HPDE6-E6E7 (cell line): Measurements from ENCODE around the gene CALN1.

ENCODE experiments used
- DNase-seq: peaks from one replicate; pipeline ENCODE4 v3.0.0; 2011; ENCODE audit warnings: missing footprints; ENCODE audit errors: extremely low spot score

The CALN1 gene

DNA sequence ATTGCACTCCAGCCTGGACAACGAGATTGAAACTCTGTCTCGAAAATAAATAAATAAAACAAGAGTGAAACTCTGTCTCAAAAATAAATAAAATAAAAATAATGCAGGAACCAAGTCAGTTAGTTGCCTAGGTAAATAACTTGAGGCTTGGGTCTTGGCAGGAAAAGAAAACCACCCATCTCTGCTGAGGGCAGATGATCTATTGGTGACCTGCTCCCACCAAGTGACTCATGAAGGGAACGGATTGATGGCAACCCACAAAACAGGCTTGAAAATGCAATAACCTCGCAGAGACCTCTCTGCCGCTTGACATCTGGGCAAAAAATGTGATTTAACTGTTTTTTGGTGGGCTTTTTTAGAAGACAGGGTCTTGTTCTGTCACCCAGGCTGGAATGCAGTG lies 86.6 kb downstream of the CALN1 start:
- DNase-seq = no peak

DNA sequence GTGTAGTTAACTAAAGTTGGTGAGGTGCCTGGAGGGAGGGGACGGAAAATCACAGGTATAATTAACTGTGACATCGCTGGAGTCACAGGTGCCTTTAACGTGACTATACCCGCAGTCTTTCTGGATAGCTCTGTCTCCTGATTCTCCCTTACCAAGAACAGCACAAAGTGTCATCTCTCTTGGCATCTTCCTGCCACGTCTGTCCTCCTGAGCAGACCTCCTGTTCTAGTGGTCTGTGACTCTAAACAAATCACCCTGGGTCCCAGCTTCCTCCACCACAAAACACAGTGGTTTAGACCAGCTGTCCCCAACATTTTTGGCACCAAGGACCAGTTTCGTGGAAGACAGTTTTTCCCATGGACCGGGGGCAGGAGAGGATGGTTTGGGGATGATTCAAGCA lies 90.5 kb downstream of the CALN1 start:
- no peak for DNase-seq

DNA sequence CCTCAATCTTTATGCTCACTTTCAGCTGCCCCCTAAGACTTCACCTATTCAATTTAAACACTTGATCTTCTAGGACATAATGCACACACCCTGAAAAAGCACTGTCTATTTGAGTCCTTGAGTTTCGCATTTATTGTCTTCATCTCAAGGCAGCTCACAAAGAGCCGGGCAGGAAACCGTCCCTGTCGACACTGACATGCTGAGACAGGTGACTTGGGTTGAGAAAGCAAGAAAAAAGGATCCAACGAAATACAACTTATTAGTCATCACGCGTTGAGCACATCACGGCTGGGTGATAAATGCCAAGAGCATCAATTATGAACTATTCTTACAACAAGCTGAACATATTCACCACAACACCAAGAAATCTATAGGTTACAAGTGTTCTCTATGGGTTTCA lies 91.1 kb downstream of the CALN1 start:
- DNase-seq = no peak

DNA sequence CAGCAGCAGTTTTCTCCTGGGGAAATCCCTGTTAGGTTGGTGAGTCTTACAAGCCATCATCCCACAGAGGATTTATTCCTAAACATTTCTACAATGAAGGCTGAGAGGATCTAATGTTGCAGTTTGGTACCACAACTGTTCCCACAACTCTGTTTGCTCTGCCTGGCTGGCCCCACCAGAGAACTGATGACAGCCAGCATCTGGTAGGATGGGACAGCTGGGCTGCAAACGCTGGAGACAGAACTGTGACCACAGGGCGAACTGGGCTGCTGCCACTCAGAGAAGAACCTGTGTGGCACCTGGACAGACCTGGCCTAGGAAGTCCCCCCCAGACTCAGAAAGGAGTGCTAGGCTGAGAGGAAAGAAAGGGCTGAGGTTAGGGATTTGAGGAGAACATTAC lies 94.8 kb downstream of the CALN1 start:
- DNase-seq = no peak

DNA sequence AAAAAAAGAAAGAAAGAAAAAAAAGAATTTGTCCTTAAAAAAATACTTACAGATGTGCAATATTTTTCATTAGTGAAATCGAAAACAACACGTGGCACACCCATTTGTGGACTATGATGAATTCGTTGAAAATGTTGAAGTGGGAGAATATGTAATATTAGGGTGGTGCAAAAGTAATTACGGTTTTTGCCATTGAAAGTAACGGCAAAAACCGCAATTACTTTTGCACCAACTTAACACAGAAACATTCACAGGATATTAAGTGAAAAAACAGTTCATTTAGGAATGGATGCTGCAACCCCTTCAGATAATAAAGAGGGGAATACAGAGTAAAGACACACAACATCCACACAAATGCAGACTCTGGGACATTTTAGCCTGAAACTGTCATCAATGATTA lies 96.0 kb downstream of the CALN1 start:
- no peak for DNase-seq

DNA sequence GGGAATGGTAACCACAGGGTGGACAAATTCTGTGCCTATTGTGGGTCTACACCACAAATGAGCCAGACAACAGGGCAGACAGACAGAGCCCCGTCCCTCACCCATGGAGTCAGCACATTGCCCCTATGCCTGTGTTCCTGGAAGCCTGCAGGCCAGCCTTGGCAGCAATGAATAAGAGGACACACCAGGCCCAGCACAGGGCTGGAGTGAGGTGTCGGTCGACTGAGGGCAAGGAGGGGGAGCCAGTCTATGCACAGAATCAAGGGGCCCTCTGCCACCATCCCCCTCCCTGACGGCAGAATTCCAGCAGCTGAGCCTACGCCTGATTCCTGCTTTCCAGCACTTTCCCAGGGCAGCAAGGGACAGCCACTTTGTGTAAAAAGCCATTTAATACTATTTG lies 98.2 kb downstream of the CALN1 start:
- no peak for DNase-seq

DNA sequence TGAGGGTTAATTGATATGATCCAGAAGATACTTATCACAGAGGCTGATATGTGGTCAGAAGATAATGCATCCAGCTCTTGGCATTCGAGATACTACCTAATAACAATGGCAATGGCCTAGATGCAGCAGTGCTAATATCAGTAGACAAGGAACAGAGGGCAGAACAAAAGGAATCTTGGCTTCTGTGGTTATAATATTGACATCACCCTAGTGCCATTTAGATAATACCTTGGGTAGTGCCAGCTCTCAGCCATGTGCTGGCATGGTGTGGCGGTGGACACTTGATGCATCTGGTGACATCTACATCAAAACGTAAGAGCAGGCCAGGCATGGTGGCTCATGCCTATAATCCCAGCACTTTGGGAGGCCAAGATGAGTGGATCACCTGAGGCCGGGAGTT lies 101.8 kb downstream of the CALN1 start:
- no peak for DNase-seq

DNA sequence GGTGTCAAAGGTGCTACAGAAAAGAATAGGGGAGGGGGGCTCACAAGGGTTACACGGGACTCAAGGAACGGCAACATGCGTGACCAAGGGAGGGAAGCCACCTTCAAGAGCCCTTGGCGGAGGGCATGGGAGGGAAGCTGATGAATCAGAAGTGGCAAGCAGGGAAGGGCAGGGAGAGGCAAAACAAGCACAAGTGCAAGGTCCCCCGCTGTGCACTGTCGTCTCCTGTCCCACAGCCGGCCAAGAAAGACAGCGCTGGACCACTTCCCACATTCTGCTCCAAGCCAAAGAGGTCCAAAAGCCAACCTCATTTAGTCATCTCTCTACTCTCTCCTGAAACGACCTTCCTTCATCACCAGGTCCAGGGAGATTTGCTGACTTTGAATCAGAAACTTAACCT lies 102.7 kb downstream of the CALN1 start:
- no peak for DNase-seq

DNA sequence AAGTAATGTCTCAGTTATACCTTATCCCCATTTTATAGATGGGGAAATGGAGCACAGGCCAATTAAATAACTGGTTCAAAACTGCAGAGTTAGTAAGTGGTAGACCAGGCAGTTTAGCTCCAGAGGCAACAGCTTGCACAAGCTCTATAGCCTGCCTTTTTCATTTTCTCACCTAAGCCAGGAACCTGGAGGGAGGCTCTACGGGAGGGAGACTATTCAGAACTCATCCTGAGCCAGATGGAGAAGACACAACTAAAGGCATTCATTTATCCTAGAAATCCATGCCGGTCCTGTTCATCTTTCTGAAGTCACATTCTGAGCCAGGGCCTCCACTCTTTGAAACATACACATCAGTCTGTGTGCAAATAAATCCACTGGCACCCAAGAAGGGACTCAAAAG lies 103.2 kb downstream of the CALN1 start:
- no peak for DNase-seq

DNA sequence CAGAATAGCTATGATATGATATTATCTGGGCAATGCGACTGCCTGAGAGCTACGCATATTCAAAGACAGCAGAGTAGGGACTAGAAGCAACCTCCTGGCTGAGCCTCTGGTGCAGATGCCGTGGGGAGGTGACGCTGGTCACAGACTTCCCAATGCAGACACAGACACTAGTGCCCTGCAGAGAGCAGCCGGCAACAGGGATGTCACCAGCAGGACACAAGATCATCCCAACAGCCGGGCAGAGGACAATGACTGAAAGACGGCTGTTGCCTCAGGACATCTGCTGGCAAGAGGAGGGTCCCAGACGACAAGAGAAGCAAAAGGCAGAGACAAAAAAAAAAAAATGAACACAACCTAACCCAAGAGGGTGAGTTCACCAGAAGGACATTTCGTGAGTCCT lies 104.6 kb downstream of the CALN1 start:
- DNase-seq = no peak

DNA sequence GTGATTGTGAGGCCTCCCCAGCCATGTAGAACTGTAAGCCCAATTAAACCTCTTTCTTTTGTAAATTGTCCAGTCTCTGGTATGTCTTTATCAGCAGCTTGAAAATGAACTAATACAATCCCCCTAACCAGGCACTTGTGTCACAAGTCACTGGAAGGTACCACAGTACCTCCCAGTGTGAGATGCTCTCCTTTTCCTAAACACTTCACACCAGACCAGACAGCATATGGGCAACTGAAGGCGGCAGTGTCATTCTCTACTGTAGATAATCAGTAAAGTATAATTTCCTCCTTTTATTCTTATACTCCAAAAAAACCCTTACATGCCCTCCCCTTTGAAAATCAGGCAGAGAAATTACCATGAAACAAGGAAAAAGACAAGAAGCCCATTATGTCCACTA lies 113.2 kb downstream of the CALN1 start:
- DNase-seq = no peak

DNA sequence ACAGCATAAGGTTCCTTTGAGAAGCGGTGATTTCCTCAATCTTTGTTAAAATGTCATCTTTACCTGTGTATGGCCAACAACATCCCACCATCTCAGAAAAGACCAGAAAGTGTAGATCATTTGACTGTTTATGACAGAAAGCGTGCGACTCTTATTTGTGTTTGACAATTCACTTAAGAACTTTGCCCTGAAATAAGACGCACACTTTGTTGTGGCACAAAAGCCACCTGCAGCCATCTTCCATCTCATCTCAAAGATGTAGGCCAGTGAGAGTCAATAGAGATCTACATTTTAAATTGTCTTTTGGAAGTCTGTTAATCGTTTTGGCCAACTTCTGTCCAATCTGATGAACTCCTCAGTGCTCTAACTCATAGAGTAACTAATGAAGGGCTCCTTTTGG lies 114.0 kb downstream of the CALN1 start:
- DNase-seq = no peak

DNA sequence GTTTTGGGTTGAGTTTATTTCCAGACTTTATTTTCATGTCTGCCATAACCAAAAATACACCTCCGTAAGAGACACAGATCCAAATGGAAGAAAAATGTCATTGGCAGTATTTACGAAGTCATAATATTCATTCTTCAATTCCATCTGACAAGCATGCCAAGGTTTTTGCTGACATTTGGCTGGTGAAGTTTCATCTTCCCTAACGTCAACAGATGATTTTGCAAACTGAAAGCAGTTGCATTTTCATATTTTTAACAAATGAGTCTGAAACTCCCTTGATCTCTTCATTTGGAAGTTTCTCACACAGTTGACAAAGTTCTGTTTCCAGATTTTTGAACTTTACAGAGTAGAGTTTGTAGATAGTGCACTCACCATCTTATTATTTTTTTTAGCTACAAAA lies 114.5 kb downstream of the CALN1 start:
- DNase-seq = no peak

DNA sequence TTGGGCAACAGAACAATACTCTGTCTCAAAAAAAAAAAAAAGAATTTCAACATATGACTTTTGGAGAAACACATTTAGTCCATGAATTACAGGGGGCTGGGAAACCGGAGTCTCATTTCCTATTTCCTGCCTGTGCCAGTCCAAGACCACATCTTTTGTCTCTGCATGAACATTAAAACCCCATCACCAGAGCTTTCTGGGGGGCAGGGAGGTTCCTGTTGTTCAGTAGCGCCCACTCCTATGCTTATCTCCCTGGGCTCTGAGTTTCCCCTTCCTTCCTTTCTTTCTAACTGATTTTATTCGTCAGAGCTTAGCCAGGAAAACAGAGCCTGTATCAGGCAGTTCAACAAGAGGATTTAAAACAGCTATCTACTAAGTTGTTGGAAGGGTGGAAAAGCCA lies 119.3 kb downstream of the CALN1 start:
- no peak for DNase-seq

DNA sequence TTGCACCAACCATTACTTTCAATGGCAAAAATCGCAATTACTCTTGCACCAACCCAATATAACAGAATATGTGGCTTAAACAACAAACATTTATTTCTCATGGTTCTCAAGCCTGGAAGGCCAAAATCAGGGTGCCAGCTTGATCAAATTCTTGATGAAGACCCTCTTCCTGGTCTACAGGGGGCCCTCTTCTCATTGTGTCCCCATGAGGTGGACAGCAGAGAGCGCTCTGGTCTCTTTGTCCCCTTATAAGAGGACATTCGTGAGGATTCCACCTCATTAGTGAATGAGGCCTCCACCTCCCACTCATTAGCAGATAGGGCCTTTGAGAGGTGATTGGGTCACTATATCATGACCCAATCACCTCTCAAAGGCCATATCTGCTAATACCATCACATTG lies 120.0 kb downstream of the CALN1 start:
- DNase-seq = no peak

DNA sequence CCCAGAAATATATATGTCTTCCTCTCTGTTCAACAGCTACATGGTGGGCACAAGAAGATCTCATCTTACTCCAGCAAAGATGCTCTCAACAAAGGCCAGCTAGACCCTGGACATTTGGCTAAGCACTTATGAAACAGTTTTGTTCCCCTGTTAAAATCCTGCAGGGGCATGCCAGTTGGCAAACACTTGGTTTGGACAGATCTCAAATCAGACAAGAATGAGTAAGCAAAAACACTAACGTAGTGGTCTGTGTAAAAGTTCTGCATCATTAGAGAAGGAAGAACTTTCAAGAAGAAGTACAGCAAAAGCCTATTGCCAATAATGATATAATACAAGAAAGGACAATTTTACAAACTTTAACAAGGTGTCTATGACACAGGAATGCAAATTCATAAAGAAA lies 125.6 kb downstream of the CALN1 start:
- DNase-seq = no peak

DNA sequence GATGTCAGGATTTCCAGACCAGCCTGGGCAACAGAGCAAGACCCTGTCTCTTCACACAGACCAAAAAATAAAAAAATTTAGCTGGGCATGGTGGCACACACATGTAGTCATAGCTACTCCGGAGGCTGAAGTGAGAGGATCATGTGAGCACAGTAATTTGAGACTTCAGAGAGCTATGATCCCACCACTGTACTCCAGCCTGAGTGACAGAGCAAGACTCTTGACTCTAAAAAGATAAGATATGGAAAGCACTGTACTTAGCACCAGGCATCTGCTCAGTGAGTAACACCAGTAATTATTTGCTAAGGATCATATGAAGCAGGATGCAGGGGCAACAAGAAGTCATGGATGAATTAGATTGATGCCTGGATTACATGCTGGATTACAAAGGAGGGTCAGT lies 128.8 kb downstream of the CALN1 start:
- DNase-seq = no peak

DNA sequence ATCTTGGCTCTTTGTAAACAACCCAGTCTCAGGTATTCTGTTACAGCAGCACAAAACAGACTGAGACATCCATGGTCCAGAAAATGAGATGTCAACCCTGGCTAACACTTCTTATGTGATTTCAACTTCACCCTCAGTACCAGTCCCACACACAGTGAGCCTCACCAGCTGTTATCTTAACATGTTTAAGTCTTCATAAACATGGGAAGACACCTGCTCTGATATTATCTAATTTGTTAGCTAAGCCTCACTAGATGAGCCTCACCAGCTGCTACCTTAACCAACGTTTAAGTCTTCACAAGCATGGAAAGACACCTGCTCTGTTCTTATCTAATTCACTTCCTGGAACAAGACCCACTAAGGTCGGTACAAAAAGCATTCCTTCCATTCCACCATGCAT lies 130.8 kb downstream of the CALN1 start:
- DNase-seq = no peak

DNA sequence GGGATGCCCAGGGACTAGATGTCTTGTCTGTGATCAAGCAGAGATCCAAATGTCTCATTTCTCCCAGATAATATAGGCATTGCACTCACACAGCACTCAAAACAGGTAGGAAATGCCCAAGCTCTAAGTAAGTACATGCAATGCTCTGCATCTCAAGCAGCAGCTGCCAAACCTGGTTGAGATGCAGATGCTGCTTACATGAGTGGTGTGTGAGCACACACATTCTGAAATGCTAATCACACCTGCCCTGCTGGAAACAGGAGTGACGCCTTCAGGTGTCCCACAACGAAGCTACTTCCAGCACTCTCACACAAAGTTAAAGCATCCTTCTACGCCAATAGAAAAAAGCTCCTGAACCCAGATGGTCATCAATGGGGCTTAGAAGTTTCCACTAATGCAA lies 132.9 kb downstream of the CALN1 start:
- no peak for DNase-seq

DNA sequence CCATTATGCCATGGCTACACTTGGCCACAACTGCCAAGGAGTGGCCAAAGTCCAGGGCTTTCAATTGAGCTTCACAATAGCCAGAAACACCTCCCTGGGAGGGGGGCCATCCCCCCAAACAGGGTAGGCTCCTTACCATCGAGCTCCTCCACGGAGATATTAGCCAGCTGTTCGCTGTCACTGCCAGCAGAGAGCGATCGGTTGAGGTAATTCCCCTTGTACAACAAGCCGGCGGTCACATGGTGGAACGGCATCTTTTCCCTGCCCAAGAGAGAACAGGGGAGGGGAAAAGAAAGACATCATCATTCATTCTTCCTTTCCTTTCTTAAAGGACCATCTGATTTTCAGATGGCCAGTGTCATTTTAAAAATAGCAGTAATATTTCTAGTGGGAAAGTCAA lies 133.6 kb downstream of the CALN1 start:
- no peak for DNase-seq

DNA sequence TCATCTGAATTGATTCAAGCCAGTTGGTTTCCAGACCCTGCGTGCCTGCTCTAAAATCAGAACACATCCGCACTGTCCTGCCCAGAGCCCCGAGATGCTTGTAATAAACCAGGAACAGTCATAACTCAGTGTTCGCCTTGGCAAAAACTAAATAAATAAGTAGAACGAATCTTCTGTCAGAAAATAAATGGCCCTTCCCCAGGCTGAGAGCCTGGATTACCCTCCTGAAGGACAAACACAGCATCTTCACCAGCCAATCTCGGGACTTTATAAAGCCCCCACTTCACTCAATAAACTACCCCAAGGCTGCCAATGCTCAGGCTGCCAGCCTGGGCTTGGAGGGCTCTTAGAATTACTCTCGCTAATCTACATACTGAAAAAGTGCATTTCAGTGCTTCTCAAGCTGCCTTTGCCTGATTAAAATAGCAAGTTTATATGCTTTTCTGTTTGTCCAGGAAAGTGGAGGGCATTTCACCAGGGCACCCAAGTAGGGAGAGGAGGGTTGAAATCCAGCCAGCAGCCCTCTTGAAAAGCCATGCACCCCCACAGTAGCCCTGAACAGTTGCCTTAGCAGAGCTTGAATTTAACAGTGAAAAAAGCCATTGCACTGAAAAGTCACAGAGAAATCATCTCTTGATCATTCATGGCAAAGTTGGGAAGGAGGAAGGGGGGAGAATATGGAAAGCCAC lies 136.6 kb downstream of the CALN1 start:
- no peak for DNase-seq

DNA sequence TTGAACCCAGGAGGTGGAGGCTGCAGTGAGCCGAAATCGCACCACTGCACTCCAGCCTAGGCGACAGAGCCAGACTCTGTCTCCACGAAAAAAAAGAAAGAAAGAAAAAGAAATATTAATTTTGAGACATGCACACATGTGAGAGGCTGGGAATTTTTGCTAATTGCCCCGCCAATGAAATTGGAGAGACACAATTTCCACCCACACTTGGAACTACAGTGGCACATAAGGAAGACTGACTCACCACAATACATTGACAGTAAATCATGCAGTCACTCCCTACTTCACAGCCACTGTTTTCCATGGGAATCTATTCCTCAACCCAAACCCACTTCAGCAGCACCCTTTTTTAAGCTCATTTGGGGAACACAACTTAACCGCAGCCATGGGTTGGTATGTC lies 139.7 kb downstream of the CALN1 start:
- DNase-seq = no peak

DNA sequence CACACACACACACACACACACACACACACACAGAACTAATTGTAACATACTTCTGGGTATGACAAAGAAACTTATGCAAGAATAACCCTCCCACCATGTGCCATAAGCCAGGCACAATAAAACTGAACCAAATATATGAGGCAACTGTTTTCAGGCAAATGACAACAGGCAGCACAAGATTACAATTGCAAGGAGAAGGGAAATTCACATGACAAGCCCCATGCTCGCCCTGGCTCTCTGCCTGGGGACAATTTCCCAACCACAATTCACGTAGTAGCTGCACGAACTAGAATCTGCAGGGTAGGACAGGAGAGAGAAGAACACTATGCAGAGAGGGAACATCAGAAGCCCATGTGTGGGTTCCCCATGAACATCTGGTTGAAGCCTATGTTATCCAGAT lies 143.3 kb downstream of the CALN1 start:
- no peak for DNase-seq

DNA sequence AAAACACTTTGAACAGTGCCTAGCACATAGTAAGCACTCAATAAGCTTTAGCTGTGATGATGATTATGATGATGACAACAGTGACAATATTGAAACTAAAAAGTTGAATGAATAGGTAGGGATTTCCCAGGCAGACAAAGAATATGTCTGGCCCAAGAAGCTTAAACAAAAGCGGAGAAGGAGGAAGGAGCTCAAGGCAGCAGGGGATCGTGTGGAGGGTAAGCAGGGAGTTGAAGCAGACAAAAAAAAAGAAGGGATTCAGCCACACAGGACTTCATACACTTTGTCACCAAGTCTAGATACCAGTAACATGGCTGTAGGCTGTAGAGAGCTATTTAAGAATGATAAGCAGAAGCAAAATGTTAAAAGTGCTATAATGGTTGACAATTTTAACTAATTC lies 144.0 kb downstream of the CALN1 start:
- no peak for DNase-seq
